NT2/D1 (cell line): ENCODE data around the gene LILRA6.

Experiments
- YY1 ChIP-seq: IDR thresholded peaks from 2 replicates; pipeline ENCODE4 v1.6.1; 2011; ENCODE audit not compliant: insufficient read length, insufficient read depth
- ZNF274 ChIP-seq: IDR thresholded peaks from 2 replicates; pipeline ENCODE4 v1.6.1; 2011; ENCODE audit warnings: mild to moderate bottlenecking, low read depth, low read length

DNA sequence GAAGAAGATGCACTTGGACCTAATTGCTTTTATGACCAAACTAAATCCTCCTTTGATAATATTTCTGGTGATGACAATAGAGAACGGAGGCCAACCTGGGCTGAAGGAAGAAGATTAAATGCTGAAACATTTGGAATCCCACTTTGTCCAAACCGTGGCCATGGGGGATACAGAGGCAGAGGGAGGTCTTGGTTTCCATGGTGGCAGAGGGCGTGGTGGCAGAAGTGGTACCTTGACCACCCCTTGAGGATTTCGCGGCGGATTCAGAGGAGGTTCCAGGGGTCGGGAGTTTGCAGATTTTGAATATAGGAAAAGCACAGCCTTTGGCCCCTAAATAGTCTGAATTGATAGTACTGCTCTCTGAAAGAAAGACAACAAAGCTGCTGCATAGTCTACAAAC, 12.6 kb downstream of the LILRA6 start:
- no peak for TF ChIP-seq YY1
- no peak for TF ChIP-seq ZNF274
